ENCODE results near the gene SNAP29. TPM values are rescaled to one million over a fixed set of nuclear protein-coding genes. Genes with fewer than 3 reads are reported as not detected.
"Not testable (repeated sequence)": the region's sequence is repeated elsewhere in the genome, so short reads cannot be mapped to it uniquely, and the experiment has no call there.

Gene SNAP29
- total and polyA plus RNA-seq, 8 donors = 8.8 to 24.0 (median 15.6) TPM

- DNase-seq = no peak
- H3K4me1 ChIP-seq = peaks cover 20 to 79% (median 63%) of the 10 kb centered on the region in 4 donors
- no peaks in the 10 kb centered on the region for H3K36me3 ChIP-seq
- no peaks in the 10 kb centered on the region for H3K27me3 ChIP-seq
- H3K4me3 ChIP-seq = no peak overlapping the region
- no peak for TF ChIP-seq POLR2A (IDR thresholded peaks at IDR 0.05)
- no peak for TF ChIP-seq EP300 (IDR thresholded peaks at IDR 0.05)
- no peak for TF ChIP-seq POLR2AphosphoS5 (IDR thresholded peaks at IDR 0.05)
- TF ChIP-seq CTCF (IDR thresholded peaks at IDR 0.05) = no peak
- intact Hi-C loops (cut with DNase I; ENCODE audit: low total_unique reads) = no loop called here
- no peak overlapping the region for H3K27ac ChIP-seq
- 59 to 91% (median 78%) methylated on average over 3 of the region's 3 CpGs for WGBS, 5 donors
- no peaks in the 10 kb centered on the region for H3K9me3 ChIP-seq
Observed at GRCh38 chr22:20922141-20922751, 63.4 kb downstream of the SNAP29 start.

- peaks cover 0 to 6% (median 0%) of the 10 kb centered on the region in 4 donors for H3K36me3 ChIP-seq
- intact Hi-C loops (cut with DNase I; ENCODE audit: low total_unique reads) = no loop called here
- WGBS, 5 donors = 89 to 94% (median 94%) methylated on average over 2 of the region's 2 CpGs
- no peak overlapping the region for H3K27ac ChIP-seq
- H3K4me3 ChIP-seq = no peak overlapping the region
- no peaks in the 10 kb centered on the region for H3K27me3 ChIP-seq
- H3K4me1 ChIP-seq = peaks cover 4 to 76% (median 49%) of the 10 kb centered on the region in 4 donors
- DNase-seq = no peak
- TF ChIP-seq POLR2A (IDR thresholded peaks at IDR 0.05) = no peak
- TF ChIP-seq POLR2AphosphoS5 (IDR thresholded peaks at IDR 0.05) = no peak
- H3K9me3 ChIP-seq = no peaks in the 10 kb centered on the region
Observed at GRCh38 chr22:20926243-20926642, 67.4 kb downstream of the SNAP29 start.

GRCh38 chr22:20927940-20928572 is 69.2 kb downstream of the SNAP29 start:
- intact Hi-C loops (cut with DNase I; ENCODE audit: low total_unique reads) = no loop called here
- Histone ChIP-seq H3K9me3 (no peaks in the 10 kb centered on the region), H3K27ac (no peak overlapping the region), H3K4me1 (peaks cover 9 to 76% (median 45%) of the 10 kb centered on the region in 4 donors), H3K27me3 (no peaks in the 10 kb centered on the region), H3K4me3 (no peak overlapping the region), H3K36me3 (peaks cover 0 to 6% (median 0%) of the 10 kb centered on the region in 4 donors)
- WGBS, 5 donors = 77 to 88% (median 86%) methylated on average over 4 of the region's 4 CpGs
- TF ChIP-seq POLR2A (IDR thresholded peaks at IDR 0.05) (no peak), CTCF (IDR thresholded peaks at IDR 0.05) (no peak), EP300 (IDR thresholded peaks at IDR 0.05) (no peak), POLR2AphosphoS5 (IDR thresholded peaks at IDR 0.05) (no peak)
- DNase-seq = no peak

- TF ChIP-seq POLR2A (IDR thresholded peaks at IDR 0.05) = no peak
- no peak for TF ChIP-seq POLR2AphosphoS5 (IDR thresholded peaks at IDR 0.05)
- no peak for TF ChIP-seq CTCF (IDR thresholded peaks at IDR 0.05)
- TF ChIP-seq EP300 (IDR thresholded peaks at IDR 0.05) = no peak
- Histone ChIP-seq H3K9me3 (no peaks in the 10 kb centered on the region), H3K4me3 (no peak overlapping the region), H3K27me3 (no peaks in the 10 kb centered on the region), H3K36me3 (peaks cover 0 to 10% (median 1%) of the 10 kb centered on the region in 4 donors), H3K4me1 (peaks cover 9 to 75% (median 46%) of the 10 kb centered on the region in 4 donors), H3K27ac (no peak overlapping the region)
- intact Hi-C loops (cut with DNase I; ENCODE audit: low total_unique reads) = no loop called here
- WGBS, 5 donors = 84 to 91% (median 90%) methylated on average over 4 of the region's 4 CpGs
- no peak for DNase-seq
Observed at GRCh38 chr22:20928573-20928967, 69.8 kb downstream of the SNAP29 start.

- H3K27me3 ChIP-seq = no peaks in the 10 kb centered on the region
- no peak overlapping the region for H3K4me3 ChIP-seq
- peaks cover 9 to 61% (median 43%) of the 10 kb centered on the region in 4 donors for H3K4me1 ChIP-seq
- no peak for DNase-seq
- WGBS, 5 donors = 86 to 100% (median 95%) methylated on average over 1 of the region's 1 CpG
- no peak overlapping the region for H3K27ac ChIP-seq
- peaks cover 0 to 22% (median 14%) of the 10 kb centered on the region in 4 donors for H3K36me3 ChIP-seq
- intact Hi-C loops (cut with DNase I; ENCODE audit: low total_unique reads) = no loop called here
- H3K9me3 ChIP-seq = no peaks in the 10 kb centered on the region
- TF ChIP-seq EP300 (IDR thresholded peaks at IDR 0.05) (no peak), CTCF (IDR thresholded peaks at IDR 0.05) (no peak), POLR2AphosphoS5 (IDR thresholded peaks at IDR 0.05) (no peak), POLR2A (IDR thresholded peaks at IDR 0.05) (no peak)
Observed at GRCh38 chr22:20930004-20930403, 71.2 kb downstream of the SNAP29 start.

- WGBS, 5 donors = 95 to 99% (median 95%) methylated on average over 12 of the region's 12 CpGs
- DNase-seq; H3K27me3 ChIP-seq; intact Hi-C loops (cut with DNase I; ENCODE audit: low total_unique reads); H3K4me3 ChIP-seq; H3K9me3 ChIP-seq; H3K27ac ChIP-seq: not testable (repeated sequence)
- H3K36me3 ChIP-seq = peaks cover 0 to 26% (median 19%) of the 10 kb centered on the region in 4 donors
- peaks cover 9 to 61% (median 41%) of the 10 kb centered on the region in 4 donors for H3K4me1 ChIP-seq
Observed at GRCh38 chr22:20930435-20930834, 71.6 kb downstream of the SNAP29 start.

Measured in stomach (tissue), 9 donors.